Uterus (tissue), 2 donors: ENCODE data around the gene EVA1C.
"Not testable (repeated sequence)": the region's sequence is repeated elsewhere in the genome, so short reads cannot be mapped to it uniquely, and the experiment has no call there.

ENCODE experiments used
- CTCF ChIP-seq, 4 experiments: fragments of 200-600 bp in 2 of 4; fragments of 450-650 bp in 2 of 4; sonication (generic) in 2 of 4; IDR thresholded peaks; one replicate each; pipeline ENCODE4 v1.5.1; 2016 to 2019; ENCODE audit warnings: antibody characterized with exemption in 4 of 4, mild to moderate bottlenecking in 2 of 4, moderate library complexity in 1 of 4
- POLR2A ChIP-seq, 2 donors: fragments of 450-650 bp; IDR thresholded peaks; one replicate each; pipeline ENCODE4 v1.6.1; 2016; ENCODE audit warnings: antibody characterized with exemption in 2 of 2, mild to moderate bottlenecking in 1 of 2, moderate library complexity in 1 of 2

- not testable (repeated sequence) for TF ChIP-seq CTCF, POLR2A (IDR thresholded peaks at IDR 0.05)
These were observed 95.5 kb downstream of the EVA1C start for GRCh38 chr21:32508036-32508435.
